MM.1S (cell line): ENCODE data around the gene CGRRF1.

Experiments used
- DNase-seq: peaks from one replicate; pipeline ENCODE4 v3.0.0-alpha.2; 2015
- H2AFZ ChIP-seq: fragments of 300-600 bp; sonication (generic); 2 replicates; pipeline ENCODE4 v1.6.0; 2016; ENCODE audit warnings: antibody characterized with exemption, low read length
- H3F3A ChIP-seq: fragments of 300-600 bp; sonication (generic); 2 replicates; pipeline ENCODE4 v1.6.1; 2016; ENCODE audit warnings: mild to moderate bottlenecking, antibody characterized with exemption, low read length, moderate library complexity, mixed read lengths; ENCODE audit not compliant: insufficient read depth
- H3K27ac ChIP-seq: fragments of 300-600 bp; sonication (generic); 2 replicates; pipeline ENCODE4 v1.5.1; 2016; ENCODE audit warnings: mild to moderate bottlenecking, low read length
- H3K27me3 ChIP-seq: fragments of 300-600 bp; sonication (generic); replicated peaks from 2 replicates; pipeline ENCODE4 v1.6.0; 2016; ENCODE audit warnings: low read length; ENCODE audit not compliant: insufficient read depth
- H3K36me3 ChIP-seq: fragments of 300-600 bp; sonication (generic); replicated peaks from 2 replicates; pipeline ENCODE4 v1.6.1; 2016; ENCODE audit warnings: mild to moderate bottlenecking, low read length, mixed read lengths; ENCODE audit not compliant: insufficient read depth
- H3K4me1 ChIP-seq: fragments of 300-600 bp; sonication (generic); 2 replicates; pipeline ENCODE4 v1.6.1; 2016; ENCODE audit warnings: low read length, mixed read lengths
- H3K4me2 ChIP-seq: fragments of 300-600 bp; sonication (generic); 2 replicates; pipeline ENCODE4 v1.6.0; 2016; ENCODE audit warnings: low read depth, low read length
- H3K4me3 ChIP-seq: fragments of 300-600 bp; sonication (generic); 2 replicates; pipeline ENCODE4 v1.5.1; 2016; ENCODE audit warnings: low read length, mixed read lengths
- H3K79me2 ChIP-seq: fragments of 300-600 bp; sonication (generic); 2 replicates; pipeline ENCODE4 v1.6.1; 2016; ENCODE audit warnings: mixed run types, low read length, mixed read lengths
- H3K9ac ChIP-seq: fragments of 300-600 bp; sonication (generic); 2 replicates; pipeline ENCODE4 v1.6.1; 2016; ENCODE audit warnings: low read length, mixed read lengths
- H3K9me2 ChIP-seq: fragments of 300-600 bp; sonication (generic); replicated peaks from 2 replicates; pipeline ENCODE4 v1.6.1; 2016; ENCODE audit warnings: mild to moderate bottlenecking, low read length, mixed read lengths; ENCODE audit not compliant: insufficient read depth
- H3K9me3 ChIP-seq: fragments of 300-600 bp; sonication (generic); replicated peaks from 2 replicates; pipeline ENCODE4 v1.6.1; 2016; ENCODE audit warnings: mild to moderate bottlenecking, low read length, mixed read lengths; ENCODE audit not compliant: insufficient read depth
- H4K20me1 ChIP-seq: fragments of 300-600 bp; sonication (generic); 2 replicates; pipeline ENCODE4 v1.6.1; 2016; ENCODE audit warnings: mild to moderate bottlenecking, low read length, moderate library complexity, mixed read lengths; ENCODE audit not compliant: insufficient read depth
- EZH2 ChIP-seq: fragments of 300-600 bp; sonication (generic); optimal IDR thresholded peaks from 2 replicates; pipeline ENCODE3; 2017; ENCODE audit warnings: low read depth, mild to moderate bottlenecking, antibody characterized with exemption, low read length, mixed read lengths
- EZH2phosphoT487 ChIP-seq: fragments of 300-600 bp; sonication (generic); IDR thresholded peaks from 2 replicates; pipeline ENCODE4 v1.6.1; 2018; ENCODE audit warnings: antibody characterized with exemption, low read length
- TF ChIP-seq, protein P1 (sequence below): fragments of 300-600 bp; sonication (generic); IDR thresholded peaks from 2 replicates; pipeline ENCODE4 v1.5.1; 2016; ENCODE audit warnings: antibody characterized with exemption, low read length, mixed read lengths

The CGRRF1 gene

DNA sequence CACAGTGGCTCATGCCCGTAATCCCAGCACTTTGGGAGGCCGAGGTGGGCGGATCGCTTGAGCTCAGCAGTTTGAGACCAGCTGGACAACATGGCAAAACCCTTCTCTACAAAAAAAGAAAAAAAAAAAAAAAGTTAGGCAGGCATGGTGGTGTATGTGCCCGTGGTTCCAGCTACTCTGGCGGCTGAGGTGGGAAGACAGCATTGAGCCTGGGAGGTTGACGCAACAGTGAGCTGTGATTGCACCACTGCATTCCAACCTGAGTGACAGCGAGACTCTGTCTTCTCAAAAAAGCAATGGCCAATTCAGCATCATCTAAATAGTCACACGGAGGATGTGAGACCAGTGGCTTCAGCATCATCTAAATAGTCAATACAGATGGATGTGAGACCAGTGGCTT, 46.8 kb downstream of the CGRRF1 start:
- H3K79me2 ChIP-seq, result no peaks in the 10 kb centered on the region
- TF ChIP-seq EZH2phosphoT487, result no peak
- TF ChIP-seq EZH2, result no peak
- TF ChIP-seq, protein P1, sequence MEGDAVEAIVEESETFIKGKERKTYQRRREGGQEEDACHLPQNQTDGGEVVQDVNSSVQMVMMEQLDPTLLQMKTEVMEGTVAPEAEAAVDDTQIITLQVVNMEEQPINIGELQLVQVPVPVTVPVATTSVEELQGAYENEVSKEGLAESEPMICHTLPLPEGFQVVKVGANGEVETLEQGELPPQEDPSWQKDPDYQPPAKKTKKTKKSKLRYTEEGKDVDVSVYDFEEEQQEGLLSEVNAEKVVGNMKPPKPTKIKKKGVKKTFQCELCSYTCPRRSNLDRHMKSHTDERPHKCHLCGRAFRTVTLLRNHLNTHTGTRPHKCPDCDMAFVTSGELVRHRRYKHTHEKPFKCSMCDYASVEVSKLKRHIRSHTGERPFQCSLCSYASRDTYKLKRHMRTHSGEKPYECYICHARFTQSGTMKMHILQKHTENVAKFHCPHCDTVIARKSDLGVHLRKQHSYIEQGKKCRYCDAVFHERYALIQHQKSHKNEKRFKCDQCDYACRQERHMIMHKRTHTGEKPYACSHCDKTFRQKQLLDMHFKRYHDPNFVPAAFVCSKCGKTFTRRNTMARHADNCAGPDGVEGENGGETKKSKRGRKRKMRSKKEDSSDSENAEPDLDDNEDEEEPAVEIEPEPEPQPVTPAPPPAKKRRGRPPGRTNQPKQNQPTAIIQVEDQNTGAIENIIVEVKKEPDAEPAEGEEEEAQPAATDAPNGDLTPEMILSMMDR, result no peak
- no peak overlapping the region for H2AFZ ChIP-seq
- no peaks in the 10 kb centered on the region for H3K4me1 ChIP-seq
- no peak overlapping the region for H3K27ac ChIP-seq
- H3K9me3 ChIP-seq, result no peaks in the 10 kb centered on the region
- H3K36me3 ChIP-seq, result no peaks in the 10 kb centered on the region
- no peaks in the 10 kb centered on the region for H3F3A ChIP-seq
- H3K4me3 ChIP-seq, result no peak overlapping the region
- no peaks in the 10 kb centered on the region for H3K9me2 ChIP-seq
- no peaks in the 10 kb centered on the region for H3K27me3 ChIP-seq
- H4K20me1 ChIP-seq, result no peaks in the 10 kb centered on the region
- no peak for DNase-seq
- H3K4me2 ChIP-seq, result no peak overlapping the region
- no peak overlapping the region for H3K9ac ChIP-seq

DNA sequence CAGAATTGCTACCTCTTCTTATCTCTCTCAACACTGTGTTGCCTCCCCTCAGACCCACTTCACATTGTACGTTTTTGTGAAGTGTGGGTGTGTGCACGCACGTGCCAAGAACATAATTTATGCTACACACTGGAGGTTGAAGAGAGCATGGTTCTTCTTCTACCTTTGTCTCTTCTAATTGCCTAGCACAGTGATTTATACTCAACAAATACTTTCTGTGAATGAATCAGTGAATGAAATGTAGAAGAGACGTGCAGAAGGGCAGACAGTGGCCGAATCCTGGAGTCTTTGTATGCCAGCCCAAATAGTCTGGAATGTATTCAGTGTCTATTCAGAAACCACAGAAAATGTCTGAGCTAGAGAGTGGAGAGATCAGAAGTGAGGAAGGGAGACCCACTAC, 52.6 kb downstream of the CGRRF1 start:
- H3K4me2 ChIP-seq, result no peak overlapping the region
- no peaks in the 10 kb centered on the region for H4K20me1 ChIP-seq
- H3F3A ChIP-seq, result peaks cover 15% of the 10 kb centered on the region; the same call in 1 of the 2 replicates
- H3K4me1 ChIP-seq, result no peaks in the 10 kb centered on the region
- no peaks in the 10 kb centered on the region for H3K36me3 ChIP-seq
- H3K27me3 ChIP-seq, result no peaks in the 10 kb centered on the region
- no peak overlapping the region for H3K27ac ChIP-seq
- no peak overlapping the region for H3K9ac ChIP-seq
- H3K9me3 ChIP-seq, result no peaks in the 10 kb centered on the region
- TF ChIP-seq EZH2 (no peak), EZH2phosphoT487 (no peak)
- TF ChIP-seq, protein P1, result no peak
- H3K79me2 ChIP-seq, result no peaks in the 10 kb centered on the region
- no peak for DNase-seq
- H3K4me3 ChIP-seq, result no peak overlapping the region
- H2AFZ ChIP-seq, result no peak overlapping the region
- H3K9me2 ChIP-seq, result no peaks in the 10 kb centered on the region

DNA sequence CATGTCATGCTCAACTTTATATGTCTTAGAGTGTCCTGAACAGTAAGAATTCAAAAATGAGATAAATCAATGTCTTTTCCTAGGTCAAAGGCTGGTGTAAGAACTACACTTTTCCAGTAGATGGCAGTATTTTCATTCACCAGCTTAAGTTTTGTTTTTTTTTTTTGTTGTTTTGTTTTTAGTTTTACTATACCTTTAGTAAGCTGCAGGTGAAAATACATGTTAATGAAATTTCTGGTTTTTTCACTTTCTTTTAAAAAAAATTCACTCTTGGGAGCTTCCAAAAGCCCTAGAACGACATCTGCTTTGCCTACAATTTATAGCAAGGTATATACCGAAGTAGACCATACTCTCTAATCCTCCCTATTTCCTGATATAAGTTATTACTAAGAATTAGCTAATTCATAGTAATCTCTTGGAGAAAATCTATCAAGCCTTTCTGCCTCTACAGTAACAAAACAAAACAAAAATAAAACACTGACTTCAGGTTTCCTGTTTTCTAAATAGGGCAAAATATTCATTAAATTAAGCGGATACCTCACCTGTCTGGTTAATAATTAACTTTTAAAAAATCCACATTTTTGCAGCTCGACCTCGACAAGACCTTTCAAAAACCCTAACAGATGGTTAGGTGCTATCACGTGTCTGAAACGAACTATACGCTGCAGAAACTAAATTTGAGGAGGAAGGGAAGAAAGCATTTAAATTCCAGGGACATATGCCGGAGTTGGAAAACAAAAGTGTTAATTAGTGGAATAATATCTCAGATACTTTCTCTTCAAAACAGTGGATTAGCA, 54.6 kb downstream of the CGRRF1 start:
- H3K27ac ChIP-seq, result peak overlapping the region; percentile 52; the same call in 1 of the 2 replicates
- no peaks in the 10 kb centered on the region for H3K9me3 ChIP-seq
- H3K27me3 ChIP-seq, result no peaks in the 10 kb centered on the region
- peak overlapping the region; percentile 69; the same call in 1 of the 2 replicates for H2AFZ ChIP-seq
- peak overlapping the region; percentile 69 for H3K4me3 ChIP-seq
- no peaks in the 10 kb centered on the region for H4K20me1 ChIP-seq
- H3F3A ChIP-seq, result peaks cover 15% of the 10 kb centered on the region; the same call in 1 of the 2 replicates
- TF ChIP-seq EZH2 (no peak), EZH2phosphoT487 (no peak)
- TF ChIP-seq, protein P1, result peak; percentile 56
- no peaks in the 10 kb centered on the region for H3K79me2 ChIP-seq
- no peaks in the 10 kb centered on the region for H3K36me3 ChIP-seq
- H3K4me2 ChIP-seq, result peak overlapping the region; percentile 68
- DNase-seq, result peak; percentile 31
- H3K4me1 ChIP-seq, result no peaks in the 10 kb centered on the region
- H3K9ac ChIP-seq, result peak overlapping the region; percentile 28; the same call in 1 of the 2 replicates
- H3K9me2 ChIP-seq, result no peaks in the 10 kb centered on the region
